Measurements from ENCODE around the gene MYO5B.

MYO5B gene

DNA sequence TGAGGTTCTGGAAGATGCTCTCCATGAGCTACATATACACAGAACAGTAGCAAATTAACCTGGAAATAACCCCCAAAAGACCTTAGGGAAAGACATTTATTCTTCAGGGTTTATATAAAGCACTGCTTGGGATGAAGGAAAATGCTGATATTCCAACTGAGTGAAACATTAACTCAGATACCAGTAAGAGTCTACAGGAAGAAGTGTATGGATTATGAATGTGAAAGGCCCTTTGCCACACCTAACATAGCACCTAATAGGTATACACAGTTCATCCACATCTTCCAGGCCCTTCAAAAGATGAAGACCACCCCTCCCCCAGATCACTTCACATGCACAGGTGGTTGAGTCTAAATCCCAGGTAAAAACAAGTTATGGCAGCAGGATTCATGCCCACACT lies 50.4 kb downstream of the MYO5B start:
- DNase-seq (ENCODE audit: low spot score), result no peak

DNA sequence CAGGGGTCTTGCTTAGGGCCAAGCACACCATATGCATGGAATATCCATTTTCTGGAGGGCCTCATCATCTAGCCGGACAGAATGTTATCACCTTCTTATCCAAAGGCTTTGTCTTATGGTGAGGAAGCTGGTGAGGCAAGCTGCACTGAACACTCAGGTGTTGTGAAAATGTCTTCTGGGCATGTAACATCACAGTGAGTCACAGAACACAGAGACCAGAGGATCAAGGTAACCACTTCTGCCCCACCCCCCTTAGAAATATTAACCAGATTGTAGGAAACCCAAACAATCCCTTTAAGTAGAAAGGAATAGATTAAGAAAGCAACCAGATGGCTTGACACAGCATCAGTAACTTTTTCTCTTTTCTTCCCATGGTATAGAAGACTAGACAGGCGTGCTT lies 51.1 kb downstream of the MYO5B start:
- DNase-seq (ENCODE audit: low spot score), result no peak

DNA sequence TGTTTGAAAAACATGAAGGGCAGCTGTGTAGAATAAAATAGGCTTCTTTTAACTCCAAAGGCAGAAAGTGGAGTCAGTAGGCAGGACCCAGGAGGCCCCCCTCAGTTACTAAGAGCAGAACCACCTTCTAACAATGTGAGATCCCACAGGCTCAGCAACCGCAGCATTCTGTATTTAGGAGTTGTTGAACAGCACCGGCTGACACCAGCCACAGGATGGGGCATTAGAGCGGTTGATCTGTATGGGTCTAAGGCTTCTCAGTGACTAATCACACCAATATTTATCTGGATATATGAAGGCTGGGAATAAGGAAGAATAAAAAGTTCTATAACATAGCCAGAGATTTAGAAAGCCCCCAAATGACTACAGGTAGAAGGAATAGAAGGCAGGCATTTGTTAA lies 51.7 kb downstream of the MYO5B start:
- no peak for DNase-seq (ENCODE audit: low spot score)

DNA sequence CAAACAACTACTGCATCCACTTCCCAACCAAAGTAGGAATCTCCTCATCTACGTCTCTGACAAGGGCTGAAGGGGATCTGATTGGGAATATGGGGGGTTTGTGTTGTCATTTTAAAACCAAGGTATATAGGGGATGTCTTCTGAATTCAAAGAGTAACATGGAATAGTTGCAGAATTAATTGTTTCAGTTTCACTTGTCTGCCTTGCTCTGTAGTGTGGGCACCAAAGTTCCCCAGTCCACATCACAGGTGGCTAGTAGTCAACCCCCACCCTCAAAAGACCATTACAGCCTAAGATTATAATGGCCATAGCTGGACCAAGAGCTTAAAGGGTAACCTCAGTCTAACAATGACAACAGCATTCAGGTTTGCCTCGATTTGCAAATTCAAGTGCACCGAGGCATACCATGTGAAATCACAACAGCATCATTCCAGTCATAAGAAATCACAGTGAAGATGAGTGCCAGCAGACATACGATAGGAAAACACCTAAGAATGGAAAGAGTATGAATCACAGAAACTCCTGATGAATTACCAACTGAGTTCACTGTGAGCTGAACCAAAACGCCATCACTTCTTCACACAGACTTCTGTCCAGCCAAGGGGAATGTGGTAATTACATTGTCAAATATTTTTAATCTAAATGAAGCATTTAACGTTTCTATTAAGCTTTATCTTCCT lies 52.4 kb downstream of the MYO5B start:
- DNase-seq (ENCODE audit: low spot score), result no peak

DNA sequence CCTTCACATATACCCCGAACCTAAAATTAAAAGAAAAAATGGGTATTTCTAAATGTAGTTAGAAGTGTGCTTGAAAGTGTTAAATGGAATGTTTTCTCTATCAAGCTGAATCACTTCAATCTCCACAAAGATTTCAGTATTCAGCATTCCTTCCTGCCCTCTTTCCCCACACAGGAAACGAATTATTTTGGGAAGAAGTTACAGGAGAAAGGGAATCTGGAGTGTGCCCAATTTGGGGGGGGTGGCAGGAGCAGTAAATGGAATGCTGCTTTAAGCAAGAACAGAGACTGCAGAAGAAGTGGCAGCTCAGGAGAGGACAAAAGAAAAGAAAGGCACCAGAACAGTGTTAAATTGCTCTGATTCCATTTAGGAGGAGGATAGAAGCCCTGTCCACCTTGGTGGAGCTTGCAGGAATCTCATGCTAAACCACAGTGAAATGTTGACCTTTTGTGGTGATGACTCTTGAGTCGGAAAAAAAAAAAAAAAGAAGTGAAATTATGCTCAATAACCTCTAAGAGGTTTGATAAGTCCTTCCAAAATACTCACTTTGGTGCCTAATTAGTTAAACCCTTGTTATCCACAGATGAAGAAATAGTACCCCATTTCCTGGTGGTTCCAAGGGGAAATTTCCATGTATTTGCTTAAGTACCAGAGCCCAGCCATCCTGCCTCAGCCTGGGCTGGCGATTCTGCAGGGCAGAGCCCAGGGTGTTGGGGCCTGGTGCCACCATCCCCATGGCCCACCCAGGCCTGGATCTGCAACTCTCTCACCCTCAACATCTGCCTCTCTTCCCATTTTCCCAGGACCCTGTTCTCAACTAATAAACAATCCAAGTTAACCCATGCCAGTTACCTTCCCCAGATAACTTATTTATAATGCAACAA lies 56.5 kb downstream of the MYO5B start:
- no peak for DNase-seq (ENCODE audit: low spot score)

DNA sequence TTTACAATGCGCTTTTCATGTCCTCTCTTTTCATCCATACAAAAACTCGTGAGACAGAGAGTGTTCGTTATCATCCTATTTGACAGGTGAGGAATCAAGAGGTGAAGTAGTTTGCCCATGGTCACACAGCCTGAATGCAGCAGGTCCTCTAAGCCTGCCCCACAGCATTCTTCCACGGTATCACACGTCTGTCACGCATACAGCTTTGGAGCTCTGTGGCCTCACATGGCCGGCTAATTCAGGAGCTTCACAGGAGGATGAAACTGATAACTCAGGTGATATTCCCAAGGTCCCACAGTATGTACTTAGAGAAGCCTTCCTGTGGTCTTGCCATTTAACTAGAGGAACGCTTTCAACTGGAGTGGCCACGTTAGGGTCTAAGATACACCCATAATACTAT lies 59.0 kb downstream of the MYO5B start:
- no peak for DNase-seq (ENCODE audit: low spot score)

DNA sequence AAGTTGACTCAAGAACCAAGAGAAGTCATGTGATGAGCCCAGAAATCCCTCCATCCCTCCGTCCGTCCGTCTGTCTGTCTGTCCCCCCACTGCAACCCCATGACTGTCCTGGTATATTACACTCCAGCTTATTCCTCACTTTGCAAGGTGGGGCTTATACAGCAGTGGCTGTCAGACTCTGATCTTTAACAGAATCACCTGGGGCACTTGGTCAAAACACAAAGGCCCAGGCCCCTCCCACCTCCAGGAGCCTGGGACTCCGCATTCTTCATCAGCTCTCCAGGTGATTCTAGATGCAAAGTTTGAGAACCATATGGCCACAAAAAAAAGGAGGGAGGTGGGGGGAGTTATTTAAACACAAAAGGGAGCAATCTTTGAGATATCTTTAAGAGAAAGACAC lies 61.4 kb downstream of the MYO5B start:
- DNase-seq (ENCODE audit: low spot score), result no peak

DNA sequence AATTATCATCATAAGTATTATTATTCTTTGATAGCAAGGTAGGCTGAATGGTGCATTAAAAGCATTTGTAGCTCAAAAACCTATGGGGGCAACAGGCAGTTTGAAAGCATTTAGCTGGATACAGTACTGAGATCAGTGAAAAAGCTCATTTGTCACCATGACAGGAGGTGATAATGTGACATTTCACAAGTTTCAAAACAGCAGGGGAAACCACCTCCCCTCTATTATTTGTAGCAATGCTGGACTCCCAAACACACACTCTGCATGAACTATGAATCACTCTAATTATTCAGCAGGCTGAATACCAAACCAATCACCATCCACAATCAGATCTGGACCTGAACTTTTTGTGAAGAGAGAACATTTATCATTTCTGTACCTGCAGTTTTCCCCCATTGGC lies 63.4 kb downstream of the MYO5B start:
- DNase-seq (ENCODE audit: low spot score), result no peak

DNA sequence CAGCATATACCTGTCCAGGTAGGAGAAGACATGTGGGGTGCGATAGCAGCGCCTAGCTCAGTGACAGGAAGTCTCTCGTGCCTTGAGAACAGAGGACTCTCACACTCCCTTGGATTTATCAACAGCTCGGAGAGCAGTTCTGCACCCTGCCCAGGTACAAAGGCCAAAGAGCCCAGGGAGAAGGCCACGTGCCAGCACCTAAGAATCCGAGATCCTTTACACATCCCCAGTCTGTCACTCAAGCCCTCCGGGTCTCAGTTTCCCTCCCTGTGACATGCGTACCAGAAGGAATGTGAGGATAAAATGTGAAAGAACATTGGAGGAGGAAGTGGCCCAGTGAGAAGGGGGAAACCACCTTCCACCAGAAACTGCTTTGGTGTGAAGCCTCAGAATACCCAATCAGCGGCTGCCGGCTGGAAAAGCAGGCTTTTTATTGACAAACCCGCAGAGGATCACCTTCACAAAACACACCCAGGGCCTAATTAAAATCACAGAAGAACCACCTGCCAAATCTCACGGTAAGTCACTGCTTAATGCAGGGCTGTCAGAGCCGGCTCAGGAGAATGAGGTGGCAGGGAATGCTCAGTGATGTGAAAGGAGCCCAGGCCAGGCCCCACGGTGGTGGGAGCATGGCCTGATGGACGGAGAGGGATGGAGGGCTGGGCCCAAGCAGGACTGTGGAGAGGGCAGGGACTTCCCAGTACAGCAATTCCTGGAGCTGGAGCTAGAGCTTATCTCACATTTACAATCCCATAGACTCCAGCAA lies 66.3 kb downstream of the MYO5B start:
- no peak for DNase-seq (ENCODE audit: low spot score)

DNA sequence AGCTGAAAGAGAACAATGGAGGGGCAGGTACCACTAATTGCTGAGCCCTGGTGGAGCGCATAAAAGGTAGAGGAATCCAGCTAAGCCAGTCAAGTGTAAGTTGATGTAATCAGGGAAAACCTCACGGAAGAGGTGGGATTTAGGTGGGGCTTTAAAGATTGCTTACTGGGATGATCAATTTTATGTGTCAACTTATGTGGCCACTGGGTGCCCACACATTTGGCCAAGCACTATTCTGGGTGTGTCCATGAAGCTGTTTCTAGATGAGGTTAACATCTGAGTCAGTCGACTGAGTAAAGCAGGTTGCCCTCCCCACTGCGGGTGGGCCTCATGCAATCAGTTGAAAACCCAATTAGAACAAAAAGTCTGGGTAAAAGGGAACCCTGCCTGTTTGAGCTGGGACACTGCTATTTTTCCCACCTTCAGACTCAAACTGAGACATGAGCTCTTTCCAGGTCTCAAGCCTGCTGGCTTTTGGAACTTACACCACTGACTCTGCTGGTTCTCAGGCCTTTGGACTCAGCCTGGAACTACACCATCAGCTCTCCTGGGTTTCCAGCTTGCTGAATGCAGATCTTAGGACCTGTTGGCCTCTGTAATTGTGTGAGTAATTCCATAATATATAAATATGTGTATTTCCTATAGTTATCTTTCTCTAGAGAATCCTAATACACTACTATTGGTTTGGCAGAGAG lies 67.3 kb downstream of the MYO5B start:
- no peak for DNase-seq (ENCODE audit: low spot score)

DNA sequence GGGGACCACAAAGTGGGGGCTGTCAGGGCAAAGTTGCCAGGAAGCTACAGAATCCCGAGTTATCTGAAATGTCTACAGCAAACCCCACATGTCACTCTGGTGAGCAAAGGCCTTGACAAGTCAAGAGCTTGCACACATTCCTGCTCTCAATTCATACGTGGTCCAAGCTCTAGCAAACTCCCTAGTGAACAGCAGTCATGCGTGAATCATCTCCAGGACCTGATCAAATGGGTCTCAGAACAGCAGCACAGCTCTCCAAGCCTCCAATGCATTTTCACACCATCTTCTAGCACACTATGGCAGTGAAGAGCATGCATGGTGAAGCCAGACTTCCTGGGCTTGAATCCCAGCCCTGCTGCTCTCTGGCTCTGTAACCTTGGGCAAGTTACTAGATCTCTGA lies 68.5 kb downstream of the MYO5B start:
- DNase-seq (ENCODE audit: low spot score), result no peak

DNA sequence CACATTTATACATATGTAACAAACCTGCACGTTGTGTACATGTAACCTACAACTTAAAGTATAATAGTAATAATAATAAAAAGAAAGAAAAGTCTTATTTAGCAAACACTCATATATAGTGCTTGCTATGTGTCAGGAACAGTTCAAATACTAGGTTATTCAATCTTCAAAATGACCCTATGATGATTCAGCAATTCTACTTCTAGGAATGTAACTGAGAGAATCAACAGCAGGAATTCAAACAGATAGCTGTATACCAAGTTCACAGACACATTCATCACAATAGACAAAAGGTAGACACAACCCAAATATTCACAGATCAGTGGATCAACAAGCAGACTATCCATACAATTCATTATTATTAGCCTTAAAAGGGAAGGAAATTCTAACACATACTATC lies 69.5 kb downstream of the MYO5B start:
- DNase-seq (ENCODE audit: low spot score), result no peak

DNA sequence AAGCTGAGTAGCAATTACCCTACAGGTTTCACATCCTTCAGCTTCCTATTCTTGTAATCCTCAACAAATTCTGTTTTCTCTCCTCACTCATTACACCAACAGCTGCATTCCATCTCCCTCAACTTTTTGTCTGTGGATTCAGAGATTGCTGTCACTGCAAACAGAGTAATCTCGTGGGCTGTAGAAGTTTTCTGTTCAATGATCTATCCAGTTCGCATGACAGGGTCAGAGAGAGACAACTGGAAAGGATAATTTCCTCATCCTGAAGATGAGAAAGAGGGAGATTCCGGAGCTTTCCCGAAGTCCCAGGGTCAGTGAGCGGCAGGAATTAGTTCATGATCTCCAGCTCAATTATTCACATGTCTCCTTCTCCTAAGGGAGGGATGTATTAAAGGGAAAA lies 75.7 kb downstream of the MYO5B start:
- DNase-seq (ENCODE audit: low spot score), result no peak

DNA sequence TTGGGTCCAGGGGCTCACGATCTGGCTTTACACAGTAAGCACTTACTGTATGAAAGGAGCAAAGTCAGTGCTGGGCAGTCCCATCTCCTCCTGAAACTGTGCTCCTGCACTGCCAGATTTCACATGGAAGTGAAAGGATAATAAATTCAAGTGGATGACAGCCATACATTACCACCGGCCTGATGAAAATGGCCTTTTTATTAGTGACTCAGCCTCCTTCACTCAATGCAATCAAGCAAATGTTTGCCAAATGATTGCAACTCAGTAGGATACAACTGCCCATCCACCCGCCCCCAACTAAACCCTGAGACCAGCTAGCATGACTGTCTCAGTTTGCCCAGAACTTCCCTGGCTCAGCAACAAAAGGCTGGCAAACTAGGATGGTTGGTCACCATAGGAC lies 77.1 kb downstream of the MYO5B start:
- DNase-seq (ENCODE audit: low spot score), result no peak

DNA sequence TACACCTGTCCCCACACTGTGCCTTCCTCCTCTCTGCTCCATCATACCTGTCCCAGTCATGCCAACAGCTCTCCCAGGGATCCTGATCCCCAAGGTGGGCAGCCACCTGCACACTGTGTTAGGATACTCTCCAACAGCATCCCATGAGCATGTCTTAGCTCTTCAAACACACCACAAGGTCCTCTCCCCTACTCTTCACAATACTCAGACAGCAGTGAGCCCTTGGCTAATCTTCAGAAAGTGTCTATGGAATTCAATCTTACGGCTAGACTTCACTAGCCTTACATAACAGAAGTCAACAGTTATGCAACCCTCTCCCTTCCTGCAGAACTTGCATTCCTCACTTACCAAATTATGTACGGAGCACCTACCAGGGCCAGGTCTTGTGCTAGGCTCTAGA lies 79.9 kb downstream of the MYO5B start:
- DNase-seq (ENCODE audit: low spot score), result no peak

DNA sequence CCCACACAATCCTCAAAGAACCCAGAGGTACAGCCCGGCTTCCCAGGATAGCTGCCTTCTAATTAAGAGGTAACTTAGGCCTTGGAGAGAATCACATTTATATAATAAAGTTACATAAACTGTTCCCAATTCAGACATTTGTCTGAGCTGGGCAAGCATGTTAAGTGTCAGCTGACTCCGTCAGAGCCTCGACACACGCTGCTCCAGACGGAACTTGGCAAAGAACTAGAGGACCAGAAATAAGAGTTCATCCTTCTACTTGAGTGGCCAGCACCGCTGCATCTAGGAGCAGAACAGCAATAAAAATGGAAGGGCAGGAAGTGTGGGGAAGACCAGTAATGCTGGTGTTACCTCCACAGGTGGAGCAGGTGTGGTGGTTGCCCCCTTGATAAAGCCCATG lies 80.5 kb downstream of the MYO5B start:
- no peak for DNase-seq (ENCODE audit: low spot score)

DNA sequence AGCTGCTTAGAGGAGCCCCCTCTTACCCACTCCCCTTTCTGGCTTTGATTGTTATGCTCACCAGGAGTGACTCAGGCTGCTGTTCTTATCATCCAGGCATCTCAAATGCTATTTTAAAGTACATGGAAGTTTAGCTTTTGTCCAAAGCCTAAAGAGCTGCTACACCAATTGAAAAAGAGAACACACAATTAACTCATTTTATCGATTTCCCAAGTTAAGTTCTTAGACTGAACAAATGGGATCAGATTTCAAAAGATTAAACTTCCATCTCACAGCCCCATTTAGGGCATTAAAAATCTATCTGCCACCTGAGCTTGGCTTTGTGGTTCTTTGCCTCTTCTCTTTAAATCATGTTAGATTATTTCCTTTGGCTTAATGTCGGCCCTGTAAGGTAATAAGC lies 81.2 kb downstream of the MYO5B start:
- DNase-seq (ENCODE audit: low spot score), result no peak

DNA sequence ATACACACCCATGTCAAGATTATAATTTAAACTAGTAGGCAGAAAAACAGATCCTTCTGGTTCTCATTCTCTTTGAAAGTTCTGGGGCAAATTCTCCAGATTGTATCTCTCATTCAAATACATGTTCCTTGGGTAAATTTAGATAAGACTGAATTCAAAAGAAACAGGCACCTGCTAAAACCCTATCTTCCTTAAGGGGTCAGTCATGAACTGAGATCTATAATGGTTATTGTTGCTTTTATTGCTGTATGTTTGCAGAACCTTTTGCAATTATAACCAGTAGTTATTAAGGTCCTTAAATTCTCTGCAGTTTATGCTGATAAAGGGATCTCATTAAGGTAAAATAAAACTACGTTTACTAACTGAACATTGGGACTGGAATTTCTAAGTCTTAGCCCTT lies 83.5 kb downstream of the MYO5B start:
- DNase-seq (ENCODE audit: low spot score), result no peak

DNA sequence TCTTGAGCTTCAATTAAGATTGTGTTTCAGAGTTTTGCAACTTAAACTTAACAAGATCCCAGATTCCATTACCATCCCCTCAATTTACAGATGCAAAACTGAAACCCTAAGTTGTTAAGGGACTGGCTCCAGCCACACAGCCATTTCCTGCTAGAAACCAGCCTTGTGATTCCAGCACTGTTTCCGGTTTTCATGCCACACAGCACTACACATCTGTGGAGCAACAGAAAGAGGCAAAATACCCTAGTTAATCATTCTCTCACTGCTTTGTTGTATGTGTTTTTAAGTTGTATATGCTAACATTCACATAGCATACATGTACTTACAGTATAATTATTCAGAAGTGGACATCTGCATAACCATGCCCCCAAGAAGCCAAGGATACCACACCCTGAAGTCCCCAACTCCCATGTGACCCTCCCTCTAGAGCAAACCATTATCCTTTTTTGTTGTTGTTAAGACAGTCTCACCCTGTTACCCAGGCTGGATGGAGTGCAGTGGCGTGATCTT lies 87.4 kb downstream of the MYO5B start:
- no peak for DNase-seq (ENCODE audit: low spot score)

DNA sequence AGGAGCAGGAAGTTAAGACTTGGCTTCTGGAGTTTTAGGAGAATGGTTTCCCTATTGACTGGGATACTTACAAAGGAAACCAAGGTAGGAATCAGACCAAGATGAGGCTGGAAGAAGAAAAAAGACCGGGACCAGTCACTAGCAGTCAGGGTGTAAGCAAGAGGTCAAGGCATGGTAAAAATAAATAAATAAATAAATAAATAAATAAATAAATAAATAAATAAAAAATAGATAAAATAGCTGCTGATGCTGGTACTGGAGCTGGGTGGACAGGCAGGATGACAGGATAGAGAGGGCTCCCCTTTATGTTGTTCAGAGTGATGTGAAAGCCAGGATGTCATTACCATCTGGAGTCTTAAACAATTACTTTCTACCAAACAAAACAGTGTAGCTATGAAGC lies 89.9 kb downstream of the MYO5B start:
- no peak for DNase-seq (ENCODE audit: low spot score)

DNA sequence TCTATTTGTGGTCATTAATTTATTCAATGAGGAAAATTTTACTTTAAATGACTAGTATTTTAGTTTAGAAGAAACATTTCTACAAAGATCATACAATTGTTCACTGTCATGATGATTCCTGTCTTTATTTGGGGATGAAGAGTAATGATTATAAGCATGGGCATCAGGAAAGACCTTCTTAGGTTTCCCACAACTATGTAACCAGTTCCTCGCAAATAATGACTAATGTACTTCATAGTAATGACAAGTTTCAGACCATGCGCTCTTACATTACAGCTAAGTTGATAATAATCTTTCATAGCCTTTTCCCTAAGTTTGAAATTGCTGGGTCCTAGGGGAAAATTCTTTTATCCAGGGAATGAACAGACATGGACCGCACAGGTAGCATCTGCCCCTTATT lies 90.5 kb downstream of the MYO5B start:
- no peak for DNase-seq (ENCODE audit: low spot score)

DNA sequence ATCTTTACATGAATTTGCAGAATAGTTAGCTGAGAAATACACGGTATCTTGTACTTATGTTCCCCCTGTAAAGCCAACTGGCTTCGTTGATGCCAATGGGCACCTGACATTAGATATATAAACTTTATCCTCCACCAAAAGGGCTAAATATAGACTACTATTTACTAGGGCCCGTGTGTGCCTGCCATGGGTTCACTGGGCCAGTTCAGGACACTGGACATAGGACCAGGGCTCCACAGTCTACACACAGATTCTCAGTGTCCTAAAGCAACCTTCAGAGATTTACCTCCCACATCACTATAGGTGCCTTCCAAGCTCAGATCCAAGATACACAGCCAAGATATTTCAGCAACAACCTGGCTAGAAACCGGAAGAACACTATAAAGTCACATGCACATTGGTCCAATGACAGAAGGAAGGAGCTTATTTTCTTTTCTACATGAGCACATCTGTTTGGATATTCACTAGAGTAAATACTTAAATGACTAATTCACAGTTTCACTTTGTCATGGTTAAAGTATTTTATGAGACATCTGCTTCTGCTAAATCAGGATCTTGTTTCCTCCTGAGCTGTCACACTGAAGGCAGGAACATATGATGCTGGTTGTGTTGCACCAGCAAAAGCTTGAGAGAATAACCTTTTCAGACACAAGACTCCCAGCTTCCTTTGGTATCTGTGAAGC lies 95.1 kb downstream of the MYO5B start:
- DNase-seq (ENCODE audit: low spot score), result no peak

Data from COLO829 (cell line).